ENCODE measurements around the gene TMEM8B.
"Not testable (repeated sequence)": the region's sequence is repeated elsewhere in the genome, so short reads cannot be mapped to it uniquely, and the experiment has no call there.

The TMEM8B gene

GRCh38 chr9:35867538-35867937 is 38.5 kb downstream of the TMEM8B start:
- DNase-seq, result no peak

GRCh38 chr9:35868933-35869332 is 39.9 kb downstream of the TMEM8B start:
- no peak for DNase-seq

DNA sequence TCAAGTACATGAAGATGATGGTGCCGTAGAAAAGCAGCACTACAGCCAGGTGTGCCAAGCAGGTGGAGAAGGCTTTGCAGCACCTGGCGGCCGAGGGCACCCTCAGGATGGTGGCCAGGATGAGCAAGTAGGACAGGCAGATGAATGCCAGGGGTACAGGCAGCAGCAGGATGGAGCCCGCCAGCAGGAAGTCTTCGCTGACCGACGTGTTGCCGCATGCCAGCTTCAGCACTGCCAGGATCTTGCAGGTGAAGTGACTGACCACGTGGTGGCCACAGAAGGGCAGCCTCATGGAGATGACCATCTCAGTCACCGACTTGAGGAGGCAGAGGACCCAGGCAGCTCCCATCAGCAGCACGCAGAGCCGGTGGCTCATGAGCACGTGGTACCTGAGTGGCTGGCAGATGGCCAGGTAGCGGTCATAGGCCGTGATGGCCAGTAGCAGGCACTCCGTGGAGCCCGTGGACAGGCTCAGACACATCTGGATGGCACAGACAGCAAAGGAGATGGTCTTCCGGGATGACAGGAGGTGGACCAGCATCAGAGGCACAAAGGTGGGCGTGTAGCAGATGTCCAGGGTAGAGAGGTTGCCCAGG is 40.7 kb downstream of the TMEM8B start:
- no peak for DNase-seq

DNA sequence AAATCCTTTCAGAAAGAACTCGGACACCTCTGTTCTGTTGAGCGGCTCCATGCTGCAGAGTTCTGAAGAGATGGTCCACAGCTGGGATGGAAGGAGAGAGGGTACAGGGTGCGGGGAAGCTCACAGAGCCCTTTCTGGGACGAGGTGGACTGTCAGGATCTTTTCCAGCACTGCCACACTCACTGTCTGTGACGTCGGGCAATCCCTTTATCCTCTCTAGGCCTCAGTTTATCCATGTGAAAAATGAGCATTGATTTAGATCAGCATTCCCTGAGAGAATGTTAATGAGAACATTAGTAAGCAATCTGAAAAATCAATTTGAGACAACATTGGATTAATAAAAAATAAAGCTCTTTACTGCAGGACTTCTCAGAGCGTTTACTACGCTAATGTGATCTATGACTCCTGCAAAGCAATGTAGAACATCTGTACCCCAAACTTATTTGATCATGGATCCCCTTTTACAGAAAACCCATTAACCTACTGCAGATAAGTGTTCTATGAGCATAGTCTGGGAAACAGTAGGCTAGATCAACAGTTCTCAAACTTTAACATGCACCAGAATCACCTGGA is 41.4 kb downstream of the TMEM8B start, which contains the start of gene OR13J1:
Gene OR13J1 (minus strand): TSS at position 51 of the 573 bp plus-strand sequence. CDS start 0 bp downstream, at position 51.
- DNase-seq, result no peak

DNA sequence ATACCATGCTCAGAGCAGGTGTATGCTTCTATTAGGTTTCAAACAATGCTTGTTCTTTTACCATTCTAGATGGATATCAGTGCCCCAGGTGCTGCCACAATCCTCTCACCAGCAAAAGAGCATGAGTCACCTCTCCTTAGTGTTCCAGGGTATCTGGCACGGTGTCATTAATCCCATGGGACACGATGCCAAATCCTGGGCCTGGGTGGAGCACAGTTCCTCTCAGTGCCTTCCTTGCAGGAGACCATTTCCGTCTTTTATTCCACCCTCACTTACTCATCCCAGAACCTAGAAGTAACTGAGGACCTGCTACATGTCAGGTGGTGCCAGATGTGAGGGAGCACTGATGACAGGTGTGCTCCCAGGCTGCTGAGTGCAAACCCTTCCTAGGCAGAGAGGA is 42.5 kb downstream of the TMEM8B start:
- no peak for DNase-seq

GRCh38 chr9:35872505-35872904 is 43.5 kb downstream of the TMEM8B start:
- no peak for DNase-seq

GRCh38 chr9:35882263-35882848 is 53.3 kb downstream of the TMEM8B start:
- DNase-seq, result peak; percentile 77

- DNase-seq, result no peak
These were observed 54.0 kb downstream of the TMEM8B start for GRCh38 chr9:35882996-35883395.

DNA sequence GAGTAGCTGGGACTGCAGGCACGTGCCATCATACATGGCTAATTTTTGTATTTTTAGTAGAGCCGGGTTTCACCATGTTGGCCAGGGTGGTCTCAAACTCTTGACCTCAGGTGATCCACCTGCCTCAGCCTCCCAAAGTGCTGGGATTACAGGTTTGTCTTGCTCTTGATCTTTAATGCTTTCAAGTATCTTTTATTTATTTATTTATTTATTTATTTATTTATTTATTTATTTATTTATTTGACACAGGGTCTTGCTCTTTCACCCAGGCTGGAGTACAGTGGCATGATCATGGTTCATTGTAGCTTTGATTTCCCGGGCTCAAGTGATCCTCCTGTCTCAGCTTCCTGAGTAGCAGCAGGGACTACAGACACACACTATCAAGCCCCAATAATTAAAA is 55.9 kb downstream of the TMEM8B start:
- DNase-seq, result not testable (repeated sequence)

- DNase-seq, result no peak
These were observed 62.6 kb downstream of the TMEM8B start for GRCh38 chr9:35891646-35892045.

GRCh38 chr9:35892051-35892450 is 63.0 kb downstream of the TMEM8B start:
- no peak for DNase-seq

- DNase-seq, result no peak
These were observed 67.5 kb downstream of the TMEM8B start for GRCh38 chr9:35896570-35896969.

GRCh38 chr9:35897376-35898099 is 68.5 kb downstream of the TMEM8B start:
- DNase-seq, result not testable (repeated sequence)

GRCh38 chr9:35898337-35898736 is 69.3 kb downstream of the TMEM8B start:
- DNase-seq, result no peak

DNA sequence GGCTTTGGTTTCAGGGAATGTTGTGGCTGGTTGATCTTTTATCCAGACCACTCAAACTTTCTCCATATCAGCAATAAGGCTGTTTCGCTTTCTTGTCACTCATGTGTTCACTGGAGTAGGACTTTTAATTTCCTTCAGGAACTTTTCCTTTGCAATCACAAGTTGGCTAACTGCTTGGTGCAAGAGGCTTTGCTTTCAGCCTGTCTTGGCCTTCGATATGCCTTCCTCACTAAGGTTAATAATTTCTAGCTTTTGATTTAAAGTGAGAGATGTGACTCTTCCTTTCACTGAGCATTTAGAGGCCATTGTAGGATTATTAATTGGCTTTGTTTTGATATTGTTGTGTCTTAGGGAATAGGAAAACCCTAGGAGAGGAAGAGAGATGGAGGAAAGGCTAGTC is 70.0 kb downstream of the TMEM8B start:
- no peak for DNase-seq

GRCh38 chr9:35903049-35903448 is 74.0 kb downstream of the TMEM8B start:
- peak; percentile 72 for DNase-seq

DNA sequence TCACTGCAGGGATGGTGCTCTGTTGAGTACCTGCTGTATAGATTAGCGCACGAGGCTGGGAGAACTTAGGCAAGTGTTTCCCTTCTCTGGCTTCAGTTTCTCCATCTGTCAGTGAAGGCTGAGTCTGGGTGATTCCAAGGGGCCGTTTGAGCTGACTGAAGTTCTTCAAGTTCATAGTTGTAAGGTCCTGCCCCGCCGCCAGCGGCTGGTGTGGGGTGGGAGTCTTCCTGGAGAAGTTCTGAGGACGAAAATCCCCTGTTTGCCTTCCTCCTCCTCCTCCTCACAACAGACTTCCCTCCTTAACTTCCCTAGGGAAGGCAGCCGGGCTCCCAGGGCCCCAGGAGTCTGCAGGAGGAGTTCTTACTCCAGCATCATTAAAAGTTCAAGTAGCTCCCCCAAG is 75.3 kb downstream of the TMEM8B start:
- no peak for DNase-seq

- no peak for DNase-seq
These were observed 76.2 kb downstream of the TMEM8B start for GRCh38 chr9:35905051-35905781.

GRCh38 chr9:35905912-35906679 is 77.1 kb downstream of the TMEM8B start, which contains the start of gene HRCT1:
Gene HRCT1 (plus strand): TSS chr9:35906202. CDS start chr9:35906288, 86 bp downstream.
- DNase-seq, result no peak

- DNase-seq, result no peak
These were observed 78.1 kb downstream of the TMEM8B start for GRCh38 chr9:35906923-35907699.

Data from CD4-positive, alpha-beta T cell treated with Interleukin-10 for 1 hour (primary cell).